Activated T-cell treated with anti-CD3 and anti-CD28 coated beads for 24 hours (primary cell): ENCODE data around the gene TNFAIP3.
"Not testable (repeated sequence)": the region's sequence is repeated elsewhere in the genome, so short reads cannot be mapped to it uniquely, and the experiment has no call there.

Experiments
- DNase-seq: peaks from one replicate; pipeline ENCODE4 v3.0.0-alpha.2; 2020; ENCODE audit warnings: low read depth

Gene TNFAIP3

DNA sequence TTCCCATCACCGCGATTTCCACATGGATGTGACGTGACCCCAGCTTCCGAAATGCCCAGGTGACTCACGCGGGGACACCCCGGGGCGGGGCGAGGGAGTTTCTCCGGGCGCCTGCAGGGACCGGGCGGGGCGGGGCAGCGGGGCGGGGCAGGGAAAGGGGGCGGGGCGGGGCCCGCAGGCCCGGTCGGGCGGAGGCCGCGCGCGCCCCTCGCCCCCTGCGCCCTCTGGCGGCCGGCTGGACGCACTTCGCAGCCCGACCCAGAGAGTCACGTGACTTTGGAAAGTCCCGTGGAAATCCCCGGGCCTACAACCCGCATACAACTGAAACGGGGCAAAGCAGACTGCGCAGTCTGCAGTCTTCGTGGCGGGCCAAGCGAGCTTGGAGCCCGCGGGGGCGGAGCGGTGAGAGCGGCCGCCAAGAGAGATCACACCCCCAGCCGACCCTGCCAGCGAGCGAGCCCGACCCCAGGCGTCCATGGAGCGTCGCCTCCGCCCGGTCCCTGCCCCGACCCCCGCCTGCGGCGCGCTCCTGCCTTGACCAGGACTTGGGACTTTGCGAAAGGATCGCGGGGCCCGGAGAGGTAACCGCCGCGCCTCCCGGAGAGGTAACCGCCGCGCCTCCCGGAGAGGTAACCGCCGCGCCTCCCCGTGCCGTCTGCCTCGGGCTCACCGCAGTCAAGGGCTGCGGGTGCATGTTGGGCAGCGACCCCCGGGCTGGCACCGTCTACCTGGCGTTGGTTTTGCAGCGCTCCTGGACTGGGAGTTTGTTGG is at the start of gene TNFAIP3:
TNFAIP3 (plus strand) TSS at position 346 of the 771 bp plus-strand sequence. CDS start 3,969 bp downstream, outside the sequence.
- peak; percentile 94 for DNase-seq

DNA sequence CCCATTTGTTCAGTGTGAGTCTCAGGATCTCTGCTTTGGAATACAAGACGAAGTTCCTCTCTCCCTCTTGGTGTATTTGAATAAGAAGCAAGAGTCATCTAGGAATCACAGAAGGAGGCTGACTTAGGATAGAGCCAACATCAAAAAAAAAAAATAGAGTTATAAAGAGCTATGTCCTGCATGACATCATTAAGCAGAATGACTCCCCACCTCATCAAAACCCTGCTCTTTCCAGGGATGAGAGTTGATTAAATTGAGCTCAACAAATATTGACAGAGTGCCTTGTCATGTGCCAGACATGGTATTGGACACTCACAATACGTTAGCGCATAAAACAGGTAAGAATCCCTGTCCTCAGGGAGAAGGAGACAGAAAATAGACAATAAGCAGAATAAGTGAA is 48.6 kb upstream of the TNFAIP3 start:
- DNase-seq = no peak

DNA sequence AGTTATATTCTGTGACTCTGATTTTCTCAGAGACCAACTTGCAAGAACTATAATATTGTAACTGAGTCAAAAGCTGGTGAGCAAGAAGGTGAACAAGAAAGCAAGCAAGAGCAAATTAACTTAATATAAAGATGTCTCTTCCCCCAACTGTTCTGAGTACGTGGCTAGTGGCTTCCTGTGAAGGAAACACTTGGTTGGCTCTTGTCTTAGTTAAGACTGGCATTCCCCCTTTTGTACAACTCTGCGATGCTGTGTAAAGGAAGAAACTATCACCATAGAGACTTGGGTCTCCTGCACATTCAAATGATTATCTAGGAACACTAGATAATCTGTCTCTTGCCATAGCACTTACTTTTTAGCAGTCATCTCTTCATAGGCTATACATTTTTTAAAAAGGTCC is 47.3 kb upstream of the TNFAIP3 start:
- DNase-seq = no peak

DNA sequence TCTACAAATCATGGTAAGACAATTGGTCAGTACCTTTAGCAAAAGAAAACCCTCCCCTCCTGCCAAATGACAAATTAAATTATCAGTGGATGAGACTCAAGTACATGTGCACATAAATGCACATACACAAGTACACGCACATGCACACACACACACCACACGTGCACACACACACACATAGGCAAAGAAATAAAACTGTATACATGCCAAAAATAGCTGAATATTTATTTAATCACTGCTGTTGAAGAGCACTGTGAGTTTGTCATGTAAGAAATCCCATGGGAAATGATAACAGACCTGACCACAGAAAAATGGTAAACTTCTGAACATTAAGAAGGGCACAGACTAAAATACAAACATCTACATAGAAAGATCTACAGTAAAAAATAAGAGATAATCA is 46.6 kb upstream of the TNFAIP3 start:
- no peak for DNase-seq

DNA sequence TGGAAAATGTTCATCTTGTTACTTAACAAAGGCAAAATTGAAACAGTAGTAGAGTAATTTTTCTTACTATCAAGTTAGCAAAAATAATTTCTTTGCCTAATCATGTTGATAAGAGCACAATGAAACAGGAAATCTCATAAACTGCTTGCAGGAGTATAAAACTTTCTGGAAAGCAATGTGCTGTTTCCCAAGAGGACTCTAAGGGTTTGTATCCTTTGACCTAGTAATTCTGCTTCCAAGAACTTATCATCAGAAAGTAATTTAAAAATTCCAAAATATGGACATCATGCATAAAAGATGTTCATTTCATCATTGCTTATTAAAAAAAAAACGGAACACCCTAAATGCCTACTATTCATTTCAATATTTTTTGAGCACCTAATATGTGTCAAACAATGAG is 46.1 kb upstream of the TNFAIP3 start:
- no peak for DNase-seq

DNA sequence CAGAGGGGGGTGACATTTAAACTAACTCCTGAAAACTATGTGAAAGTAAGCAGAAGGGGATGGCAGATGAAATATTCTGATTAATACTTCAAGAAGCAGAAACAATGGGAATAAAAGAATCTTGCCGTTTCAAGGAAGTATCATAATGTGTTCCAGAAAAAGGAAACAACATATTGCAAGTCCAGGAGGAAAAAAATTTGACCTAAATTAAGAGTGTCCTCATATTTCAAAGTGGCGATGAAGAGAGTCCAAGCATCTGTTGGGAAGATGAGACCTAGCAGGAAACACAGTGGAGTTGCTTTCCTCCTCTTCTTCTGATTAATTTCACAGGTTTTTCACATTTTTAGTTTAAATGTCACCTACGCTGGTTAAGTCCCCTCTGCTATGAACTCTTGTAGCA is 45.6 kb upstream of the TNFAIP3 start:
- no peak for DNase-seq

DNA sequence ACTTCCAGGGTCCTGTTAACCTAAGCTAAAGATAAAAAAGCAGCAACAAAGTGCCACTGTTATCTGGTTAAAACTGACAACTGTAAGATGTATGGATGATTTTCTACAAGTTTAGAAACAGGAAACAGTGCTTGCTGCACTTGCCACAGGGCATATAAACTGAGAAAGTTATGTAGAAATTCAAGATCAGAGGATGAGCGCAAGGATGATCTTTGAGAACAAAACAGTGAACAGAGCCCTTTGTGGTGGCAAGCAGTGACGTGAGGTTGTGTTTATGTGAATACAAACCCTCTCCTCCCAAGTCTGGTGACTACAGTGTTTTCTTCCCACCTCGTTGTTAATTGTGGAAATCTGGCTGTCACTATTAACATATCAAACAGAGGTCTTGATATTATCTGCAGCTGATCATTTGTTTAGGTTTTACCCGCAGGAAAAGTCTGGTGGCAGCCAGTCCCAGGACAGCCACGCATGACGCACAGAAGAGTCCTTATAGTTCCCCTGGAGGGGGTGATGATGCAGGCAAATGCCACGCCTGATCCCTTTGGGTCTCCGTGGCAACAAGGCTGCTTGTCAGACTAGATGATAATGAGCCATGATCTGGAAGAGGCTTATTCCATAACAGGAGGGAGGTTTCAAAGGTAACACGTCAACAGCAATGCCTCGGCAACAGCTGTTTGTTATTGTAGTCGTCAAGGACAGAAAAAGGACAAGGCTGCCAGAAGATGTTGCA is 43.1 kb upstream of the TNFAIP3 start:
- peak; percentile 51 for DNase-seq

DNA sequence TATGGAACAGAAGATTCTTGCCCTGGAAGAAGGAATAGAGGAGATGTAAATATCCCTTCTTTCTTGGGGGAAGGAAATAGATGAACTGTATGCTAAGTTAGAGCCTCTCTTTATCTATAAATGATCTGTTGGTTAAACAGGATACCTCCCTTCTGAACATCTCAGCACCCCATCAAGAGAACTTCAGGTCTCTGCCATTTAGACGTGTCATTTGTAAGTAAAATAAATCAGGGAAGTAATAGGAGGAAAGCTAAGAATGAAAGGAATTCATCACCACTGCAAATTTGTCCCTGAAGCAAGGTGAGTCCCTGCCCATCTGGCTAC is 42.5 kb upstream of the TNFAIP3 start:
- no peak for DNase-seq

DNA sequence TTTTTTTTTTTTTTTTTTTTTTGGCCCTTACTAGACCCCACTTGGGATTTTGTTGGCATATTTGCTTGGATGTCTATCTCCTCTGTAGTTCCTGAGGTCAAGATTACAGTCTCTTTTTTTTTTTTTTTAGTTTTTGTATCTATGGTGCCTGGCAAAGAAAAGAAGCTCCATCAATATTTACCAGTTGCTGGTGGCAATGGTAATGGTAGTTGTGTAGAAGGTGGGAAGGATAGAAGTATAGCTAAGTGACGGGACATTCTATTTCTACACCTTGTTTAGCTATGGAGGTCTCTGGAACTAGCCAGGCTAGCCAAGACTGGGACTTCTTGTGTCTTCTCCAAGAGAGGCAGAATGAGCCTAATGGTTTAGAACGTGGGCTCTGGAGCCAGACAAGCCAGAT is 42.2 kb upstream of the TNFAIP3 start:
- no peak for DNase-seq

DNA sequence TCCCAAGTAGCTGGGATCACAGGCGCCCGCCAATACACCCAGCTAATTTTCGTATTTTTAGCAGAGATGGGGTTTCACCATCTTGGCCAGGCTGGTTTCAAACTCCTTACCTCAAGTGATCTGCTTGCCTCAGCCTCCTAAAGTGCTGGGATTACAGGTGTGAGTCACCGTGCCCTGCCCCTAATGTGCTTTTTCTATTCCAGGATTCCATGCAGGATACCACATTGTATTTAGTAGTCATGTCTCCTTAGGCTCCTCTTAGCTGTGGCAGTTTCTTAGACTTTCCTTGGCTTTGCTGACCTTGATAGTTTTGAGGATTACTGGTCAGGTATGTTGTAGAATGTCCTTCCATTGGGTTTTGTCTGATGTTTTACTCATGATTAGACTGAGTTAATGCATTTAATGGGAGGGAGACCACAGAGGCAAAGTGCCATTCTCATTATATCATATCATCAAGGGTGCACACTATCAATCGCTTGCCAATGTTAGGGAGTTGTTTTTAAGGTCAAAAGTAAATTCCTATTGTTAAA is 39.6 kb upstream of the TNFAIP3 start:
- no peak for DNase-seq

DNA sequence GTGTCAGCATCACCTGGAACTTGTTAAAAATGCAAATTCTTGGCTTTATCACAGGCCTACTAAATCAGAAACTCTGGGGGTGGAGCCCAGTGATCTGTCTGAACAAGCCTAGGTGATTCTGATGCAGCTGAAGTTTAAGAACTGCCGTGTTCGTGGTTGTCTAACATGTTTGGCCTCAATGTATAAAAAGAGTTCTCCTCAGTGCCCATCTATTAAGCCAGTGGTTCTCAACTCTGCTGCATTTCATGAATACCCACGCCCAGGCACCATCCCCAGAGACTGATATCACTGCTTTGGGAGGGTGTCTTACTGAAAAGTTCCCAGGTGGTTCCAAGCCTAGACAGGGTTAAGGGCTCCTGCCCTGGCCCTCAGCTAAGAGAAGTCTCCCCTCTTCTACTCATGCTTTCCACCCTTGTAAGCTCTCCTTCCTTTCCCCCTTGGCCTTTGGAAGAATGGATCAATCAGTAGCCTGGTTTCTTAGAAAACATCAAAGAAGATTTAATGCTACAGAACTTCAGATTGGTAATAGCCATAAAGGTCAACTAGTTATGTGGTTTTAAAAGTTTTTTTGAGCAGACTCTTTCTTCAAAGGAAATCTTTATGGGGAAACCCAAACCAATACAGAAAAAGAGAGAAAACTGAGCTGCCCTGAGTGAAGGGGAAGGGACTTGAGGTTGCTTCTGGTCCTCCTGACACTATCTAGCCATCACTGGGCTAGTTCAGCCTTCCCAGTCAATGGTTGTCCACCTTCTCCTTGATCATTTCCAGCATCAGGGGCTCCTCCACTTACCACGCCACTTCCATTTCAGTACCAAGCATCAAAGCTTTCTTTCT is 38.9 kb upstream of the TNFAIP3 start:
- DNase-seq = no peak

DNA sequence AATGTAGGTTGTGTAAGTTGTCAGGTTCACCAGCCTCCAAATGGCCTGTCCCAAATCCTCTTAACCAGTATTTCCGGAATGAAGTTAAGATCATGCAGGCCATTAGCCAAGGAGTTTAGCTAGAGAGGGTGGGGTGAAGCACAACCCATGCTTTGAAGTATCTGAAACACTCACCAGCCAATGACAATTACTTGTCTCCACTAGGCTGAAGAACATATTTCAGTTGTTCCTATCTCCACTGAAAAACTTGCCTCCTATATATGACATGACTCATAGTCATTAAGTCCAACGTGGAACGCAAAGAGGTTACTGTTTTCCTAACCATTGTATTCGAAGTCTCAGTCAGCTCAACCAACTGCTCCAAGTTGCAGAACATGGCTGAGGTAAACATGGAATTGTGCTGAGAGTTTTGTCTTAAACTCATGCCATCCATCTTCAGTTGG is 37.4 kb upstream of the TNFAIP3 start:
- no peak for DNase-seq

DNA sequence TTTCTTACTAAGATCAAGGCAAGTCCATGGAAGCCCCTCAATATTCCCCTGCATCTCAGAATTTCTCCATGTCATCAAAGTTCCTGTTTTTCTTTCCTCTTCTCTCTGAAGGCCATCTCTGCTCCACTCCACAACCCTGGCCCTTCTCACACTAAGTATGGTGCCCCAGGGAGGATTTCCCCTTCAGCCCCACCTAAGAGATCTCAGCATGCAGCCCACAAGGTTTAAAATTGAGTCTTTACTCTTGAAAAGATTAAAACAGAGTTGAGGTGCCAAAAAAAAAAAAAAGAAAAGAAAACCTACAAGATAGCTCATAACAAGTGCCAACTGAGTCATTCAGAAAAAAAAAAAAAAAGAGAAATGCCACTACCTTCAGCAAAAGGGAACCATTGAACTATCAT is 36.5 kb upstream of the TNFAIP3 start:
- no peak for DNase-seq

DNA sequence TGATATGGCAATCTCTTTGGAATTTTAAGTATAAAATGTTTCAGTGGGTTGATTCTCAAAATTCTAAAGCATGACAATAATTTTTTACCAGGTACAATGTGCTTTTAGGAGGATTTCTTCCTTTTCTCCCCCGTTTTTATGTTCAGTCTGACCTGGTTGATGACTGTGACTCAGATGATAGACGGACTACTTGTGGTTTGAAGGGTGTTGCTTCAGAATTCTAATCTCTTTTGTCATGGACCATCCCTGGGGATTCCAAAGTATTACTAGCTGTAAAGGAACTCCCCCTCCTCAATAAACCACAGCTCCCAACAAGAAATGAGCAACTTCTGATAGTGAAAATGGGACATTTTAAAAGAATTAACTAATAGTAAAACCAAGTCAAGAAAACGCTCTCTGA is 34.9 kb upstream of the TNFAIP3 start:
- DNase-seq = no peak

DNA sequence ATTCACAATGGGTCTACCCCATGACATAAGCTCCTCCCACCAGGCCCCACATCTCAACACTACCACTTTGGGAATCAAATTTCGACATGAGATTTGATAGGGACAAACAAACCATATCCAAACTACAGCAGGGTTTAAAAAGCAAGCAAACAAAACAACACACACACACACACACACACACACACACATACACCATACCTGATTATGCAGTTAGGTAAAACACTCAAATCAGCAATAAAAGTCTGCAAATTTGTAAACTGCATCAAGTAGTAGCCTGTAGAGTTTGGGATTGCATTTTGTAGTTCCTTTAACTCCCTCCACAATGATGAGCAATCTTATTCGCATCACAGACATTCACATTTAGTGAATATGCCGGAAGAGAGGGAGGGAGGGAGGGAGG is 32.6 kb upstream of the TNFAIP3 start:
- no peak for DNase-seq

DNA sequence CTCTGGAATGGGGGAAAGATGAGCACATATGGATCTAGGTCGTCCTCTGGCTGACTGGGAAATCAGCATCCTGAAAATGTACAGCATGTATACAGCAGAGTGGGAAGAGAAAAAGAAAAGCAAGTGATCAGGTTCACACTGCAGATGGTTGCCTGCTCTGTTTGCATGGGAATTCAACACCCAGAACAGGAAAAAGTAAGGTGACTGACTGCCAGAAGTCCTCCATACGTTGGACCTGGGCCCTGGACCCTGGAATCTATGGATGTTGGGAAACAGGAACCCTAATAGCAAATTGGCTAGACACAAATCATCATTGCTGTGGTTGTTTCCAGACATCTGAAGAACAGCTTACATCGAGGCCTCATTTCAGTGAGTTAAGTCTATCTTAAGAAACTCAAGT is 30.3 kb upstream of the TNFAIP3 start:
- no peak for DNase-seq

DNA sequence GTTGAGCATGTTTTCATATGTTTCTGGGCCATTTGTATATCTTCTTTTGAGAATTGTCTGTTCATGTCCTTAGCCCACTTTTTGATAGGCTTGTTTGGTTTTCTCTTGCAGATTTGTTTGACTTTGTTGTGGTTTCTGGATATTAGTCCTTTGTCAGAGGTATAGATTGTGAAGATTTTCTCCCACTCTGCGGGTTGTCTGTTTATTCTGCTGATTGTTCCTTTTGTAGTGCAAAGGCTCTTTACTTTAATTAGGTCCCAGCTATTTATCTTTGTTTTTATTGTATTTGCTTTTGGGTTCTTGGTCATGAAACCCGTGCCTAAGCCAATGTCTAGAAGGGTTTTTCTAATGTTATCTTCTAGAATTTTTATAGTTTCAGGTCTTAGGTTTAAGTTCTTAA is 29.0 kb upstream of the TNFAIP3 start:
- DNase-seq = not testable (repeated sequence)

DNA sequence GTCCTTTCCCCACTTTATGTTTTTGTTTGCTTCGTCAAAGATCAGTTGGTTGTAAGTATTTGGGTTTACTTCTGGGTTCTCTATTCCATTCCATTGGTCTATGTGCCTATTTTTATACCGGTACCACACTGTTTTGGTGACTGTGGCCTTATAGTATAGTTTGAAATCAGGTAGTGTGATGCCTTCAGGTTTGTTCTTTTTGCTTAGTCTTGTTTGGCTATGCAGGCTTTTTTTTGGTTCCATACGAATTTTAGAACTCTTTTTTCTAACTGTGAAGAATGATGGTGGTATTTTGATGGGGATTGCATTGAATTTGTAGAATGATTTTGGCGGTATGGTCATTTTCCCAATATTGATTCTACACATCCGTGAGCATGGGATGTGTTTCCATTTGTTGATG is 28.5 kb upstream of the TNFAIP3 start:
- DNase-seq = not testable (repeated sequence)

DNA sequence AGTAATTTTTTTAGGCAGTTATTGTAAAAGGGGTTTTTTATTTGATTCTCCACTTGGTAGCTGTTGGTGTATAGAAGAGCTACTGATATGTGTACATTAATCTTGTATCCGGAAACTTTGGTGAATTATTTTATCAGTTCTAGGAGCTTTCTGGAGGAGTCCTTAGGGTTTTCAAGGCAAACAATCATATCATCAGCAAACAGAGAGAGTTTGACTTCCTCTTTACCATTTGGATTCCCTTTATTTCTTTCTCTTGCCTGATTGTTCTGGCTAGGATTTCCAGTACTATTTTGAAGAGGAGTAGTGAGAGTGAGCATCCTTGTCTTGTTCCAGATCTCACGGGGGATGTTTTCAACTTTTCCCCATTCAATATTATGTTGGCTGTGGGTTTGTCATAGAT is 28.0 kb upstream of the TNFAIP3 start:
- DNase-seq = no peak

DNA sequence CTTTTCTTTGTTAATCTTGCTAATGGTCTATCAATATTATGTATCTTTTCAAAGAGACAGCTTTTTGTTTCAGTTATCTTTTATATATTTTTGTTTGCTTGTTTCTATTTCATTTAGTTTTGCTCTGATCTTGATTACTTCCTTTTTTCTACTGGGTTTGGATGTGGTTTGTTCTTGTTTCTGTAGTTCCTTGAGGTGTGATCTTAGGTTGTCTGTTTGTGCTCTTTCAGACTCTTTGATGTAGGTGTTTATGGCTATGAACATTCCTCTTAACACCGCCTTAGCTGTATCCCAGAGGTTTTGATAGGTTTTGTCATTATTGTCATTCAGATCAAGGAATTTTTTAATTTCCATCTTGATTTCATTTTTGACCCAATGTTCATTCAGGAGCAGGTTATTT is 26.8 kb upstream of the TNFAIP3 start:
- DNase-seq = no peak

DNA sequence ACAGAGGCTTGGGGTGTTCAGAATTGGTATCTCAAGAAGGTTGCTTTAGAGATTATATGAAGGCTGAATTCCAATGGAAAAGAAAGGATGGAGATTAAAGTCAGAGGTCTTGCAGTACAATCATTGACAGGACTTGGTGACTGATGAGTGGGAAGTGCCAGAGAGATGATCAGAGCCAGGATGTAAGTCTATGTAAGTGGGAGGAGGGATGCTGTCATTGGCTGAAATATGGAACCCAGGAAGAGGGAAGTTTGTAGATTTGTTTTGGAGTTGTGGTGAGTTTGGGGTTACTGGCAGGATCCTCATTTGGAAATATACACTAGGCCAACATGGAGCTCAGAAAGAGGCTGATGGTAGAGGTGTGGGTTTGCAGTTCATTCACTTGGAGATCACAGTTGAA is 23.8 kb upstream of the TNFAIP3 start:
- no peak for DNase-seq

DNA sequence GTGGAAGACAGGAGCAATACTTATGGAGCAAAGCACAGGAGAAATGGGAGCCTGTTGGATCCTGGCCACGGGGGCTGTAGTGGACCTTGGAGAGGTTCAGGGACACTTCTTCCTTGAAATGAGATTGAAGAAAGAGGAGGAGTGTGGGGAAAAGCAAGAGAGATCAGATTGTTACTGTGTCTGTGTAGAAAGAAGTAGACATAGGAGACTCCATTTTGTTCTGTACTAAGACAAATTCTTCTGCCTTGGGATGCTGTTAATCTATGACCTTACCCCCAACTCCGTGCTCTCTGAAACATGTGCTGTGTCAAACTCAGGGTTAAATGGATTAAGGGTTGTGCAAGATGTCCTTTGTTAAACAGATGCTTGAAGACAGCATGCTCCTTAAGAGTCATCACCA is 22.7 kb upstream of the TNFAIP3 start:
- DNase-seq = not testable (repeated sequence)

DNA sequence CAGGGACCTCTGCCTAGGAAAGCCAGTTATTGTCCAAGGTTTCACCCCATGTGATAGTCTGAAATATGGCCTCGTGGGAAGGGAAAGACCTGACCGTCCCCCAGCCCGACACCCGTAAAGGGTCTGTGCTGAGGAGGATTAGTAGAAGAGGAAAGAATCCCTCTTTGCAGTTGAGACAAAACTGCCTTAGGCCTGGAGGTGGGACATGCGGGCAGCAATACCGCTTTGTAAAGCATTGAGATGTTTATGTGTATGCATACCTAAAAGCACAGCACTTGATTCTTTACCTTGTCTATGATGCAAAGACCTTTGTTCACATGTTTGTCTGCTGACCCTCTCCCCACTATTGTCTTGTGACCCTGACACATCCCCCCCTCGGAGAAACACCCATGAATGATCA is 22.3 kb upstream of the TNFAIP3 start:
- not testable (repeated sequence) for DNase-seq
